Measurements from ENCODE around the gene PMEL. TPM values are rescaled to one million over a fixed set of nuclear protein-coding genes. Genes with fewer than 3 reads are reported as not detected.

PMEL gene
- total and polyA plus RNA-seq, 2 experiments from 2014 or later, result 15.3 to 34.2 TPM

GRCh38 chr12:55912908-55913307 is 52.9 kb downstream of the PMEL start:
- Histone ChIP-seq H3K4me2 (no peak overlapping the region), H3K4me1 (ENCODE audit: insufficient read depth) (peaks cover 4% of the 10 kb centered on the region), H3K79me2 (peaks cover 80% of the 10 kb centered on the region), H3K27me3 (no peaks in the 10 kb centered on the region), H3K4me3 (no peak overlapping the region), H3K9me2 (replicated peaks; ENCODE audit: insufficient read depth) (no peaks in the 10 kb centered on the region), H4K20me1 (ENCODE audit: insufficient read depth, poor library complexity, severe bottlenecking) (peaks cover 7% of the 10 kb centered on the region), H3K9me3 (ENCODE audit: low read depth) (no peaks in the 10 kb centered on the region), H2AFZ (no peak overlapping the region), H3K36me3 (replicated peaks; ENCODE audit: insufficient read depth, low read depth) (no peaks in the 10 kb centered on the region), H3K27ac (no peak overlapping the region)
- 95% methylated on average over 4 of the region's 4 CpGs for WGBS (ENCODE audit: low lambda C conversion rate, missing lambda C conversion rate)
- DNase-seq (ENCODE audit: low spot score), result no peak
- no peak for TF ChIP-seq EZH2phosphoT487 (IDR thresholded peaks at IDR 0.05; ENCODE audit: low read depth, severe bottlenecking, unreplicated experiment)

- Histone ChIP-seq H3K4me2 (peak overlapping the region; percentile 60), H2AFZ (no peak overlapping the region), H3K27ac (peak overlapping the region; percentile 61), H3K79me2 (peaks cover 69% of the 10 kb centered on the region), H3K4me3 (no peak overlapping the region), H3K36me3 (replicated peaks; ENCODE audit: insufficient read depth, low read depth) (no peaks in the 10 kb centered on the region), H3K9me3 (ENCODE audit: low read depth) (no peaks in the 10 kb centered on the region), H3K27me3 (no peaks in the 10 kb centered on the region), H4K20me1 (ENCODE audit: insufficient read depth, poor library complexity, severe bottlenecking) (no peaks in the 10 kb centered on the region), H3K4me1 (ENCODE audit: insufficient read depth) (peaks cover 4% of the 10 kb centered on the region), H3K9me2 (replicated peaks; ENCODE audit: insufficient read depth) (no peaks in the 10 kb centered on the region)
- TF ChIP-seq CTCF (IDR thresholded peaks at IDR 0.05; ENCODE audit: poor library complexity) (no peak), EZH2phosphoT487 (IDR thresholded peaks at IDR 0.05; ENCODE audit: low read depth, severe bottlenecking, unreplicated experiment) (no peak), EZH2 (IDR thresholded peaks at IDR 0.05; ENCODE audit: borderline replicate concordance) (no peak)
- WGBS (ENCODE audit: low lambda C conversion rate, missing lambda C conversion rate), result 61% methylated on average over 2 of the region's 2 CpGs
- no peak for DNase-seq (ENCODE audit: low spot score)
Measured at GRCh38 chr12:55909513-55909884, 56.3 kb downstream of the PMEL start.

- TF ChIP-seq EZH2phosphoT487 (IDR thresholded peaks at IDR 0.05; ENCODE audit: low read depth, severe bottlenecking, unreplicated experiment), result no peak
- no peak for TF ChIP-seq CTCF (IDR thresholded peaks at IDR 0.05; ENCODE audit: poor library complexity)
- TF ChIP-seq EZH2 (IDR thresholded peaks at IDR 0.05; ENCODE audit: borderline replicate concordance), result no peak
- peak overlapping the region; percentile 61 for H3K27ac ChIP-seq
- peak; percentile 19 for DNase-seq (ENCODE audit: low spot score)
- H4K20me1 ChIP-seq (ENCODE audit: insufficient read depth, poor library complexity, severe bottlenecking), result no peaks in the 10 kb centered on the region
- H3K9me3 ChIP-seq (ENCODE audit: low read depth), result no peaks in the 10 kb centered on the region
- H3K4me1 ChIP-seq (ENCODE audit: insufficient read depth), result peaks cover 4% of the 10 kb centered on the region
- peak overlapping the region; percentile 60 for H3K4me2 ChIP-seq
- WGBS (ENCODE audit: low lambda C conversion rate, missing lambda C conversion rate), result 58% methylated on average over 8 of the region's 8 CpGs
- H3K27me3 ChIP-seq, result no peaks in the 10 kb centered on the region
- no peaks in the 10 kb centered on the region for H3K9me2 ChIP-seq (replicated peaks; ENCODE audit: insufficient read depth)
- no peak overlapping the region for H3K4me3 ChIP-seq
- H2AFZ ChIP-seq, result no peak overlapping the region
- H3K79me2 ChIP-seq, result peaks cover 64% of the 10 kb centered on the region
- no peaks in the 10 kb centered on the region for H3K36me3 ChIP-seq (replicated peaks; ENCODE audit: insufficient read depth, low read depth)
Measured at GRCh38 chr12:55908726-55909512, 56.9 kb downstream of the PMEL start.

GRCh38 chr12:55906056-55906455 is 59.8 kb downstream of the PMEL start:
- no peak overlapping the region for H3K4me2 ChIP-seq
- no peak overlapping the region for H3K27ac ChIP-seq
- WGBS (ENCODE audit: low lambda C conversion rate, missing lambda C conversion rate), result 85% methylated on average over 1 of the region's 1 CpG
- no peaks in the 10 kb centered on the region for H3K27me3 ChIP-seq
- DNase-seq (ENCODE audit: low spot score), result no peak
- no peaks in the 10 kb centered on the region for H3K9me2 ChIP-seq (replicated peaks; ENCODE audit: insufficient read depth)
- no peaks in the 10 kb centered on the region for H3K9me3 ChIP-seq (ENCODE audit: low read depth)
- peaks cover 35% of the 10 kb centered on the region for H3K79me2 ChIP-seq
- H3K36me3 ChIP-seq (replicated peaks; ENCODE audit: insufficient read depth, low read depth), result no peaks in the 10 kb centered on the region
- no peak overlapping the region for H2AFZ ChIP-seq
- H4K20me1 ChIP-seq (ENCODE audit: insufficient read depth, poor library complexity, severe bottlenecking), result no peaks in the 10 kb centered on the region
- peaks cover 4% of the 10 kb centered on the region for H3K4me1 ChIP-seq (ENCODE audit: insufficient read depth)
- H3K4me3 ChIP-seq, result no peak overlapping the region
- TF ChIP-seq EZH2 (IDR thresholded peaks at IDR 0.05; ENCODE audit: borderline replicate concordance) (no peak), CTCF (IDR thresholded peaks at IDR 0.05; ENCODE audit: poor library complexity) (no peak), EZH2phosphoT487 (IDR thresholded peaks at IDR 0.05; ENCODE audit: low read depth, severe bottlenecking, unreplicated experiment) (no peak)
